ENCODE measurements around the gene RPTOR.
"Not testable (repeated sequence)": the region's sequence is repeated elsewhere in the genome, so short reads cannot be mapped to it uniquely, and the experiment has no call there.

DNA sequence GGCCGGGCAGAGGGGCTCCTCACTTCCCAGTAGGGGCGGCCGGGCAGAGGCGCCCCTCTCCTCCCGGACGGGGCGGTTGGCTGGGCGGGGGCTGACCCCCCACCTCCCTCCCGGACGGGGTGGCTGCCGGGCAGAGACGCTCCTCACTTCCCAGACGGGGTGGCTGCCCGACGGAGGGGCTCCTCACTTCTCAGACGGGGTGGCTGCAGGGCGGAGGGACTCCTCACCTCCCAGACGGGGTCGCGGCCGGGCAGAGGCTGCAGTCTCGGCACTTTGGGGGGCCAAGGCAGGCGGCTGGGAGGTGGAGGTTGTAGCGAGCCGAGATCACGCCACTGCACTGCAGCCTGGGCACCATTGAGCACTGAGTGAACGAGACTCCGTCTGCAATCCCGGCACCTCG, 7.3 kb upstream of the RPTOR start:
- TF ChIP-seq, protein P1, sequence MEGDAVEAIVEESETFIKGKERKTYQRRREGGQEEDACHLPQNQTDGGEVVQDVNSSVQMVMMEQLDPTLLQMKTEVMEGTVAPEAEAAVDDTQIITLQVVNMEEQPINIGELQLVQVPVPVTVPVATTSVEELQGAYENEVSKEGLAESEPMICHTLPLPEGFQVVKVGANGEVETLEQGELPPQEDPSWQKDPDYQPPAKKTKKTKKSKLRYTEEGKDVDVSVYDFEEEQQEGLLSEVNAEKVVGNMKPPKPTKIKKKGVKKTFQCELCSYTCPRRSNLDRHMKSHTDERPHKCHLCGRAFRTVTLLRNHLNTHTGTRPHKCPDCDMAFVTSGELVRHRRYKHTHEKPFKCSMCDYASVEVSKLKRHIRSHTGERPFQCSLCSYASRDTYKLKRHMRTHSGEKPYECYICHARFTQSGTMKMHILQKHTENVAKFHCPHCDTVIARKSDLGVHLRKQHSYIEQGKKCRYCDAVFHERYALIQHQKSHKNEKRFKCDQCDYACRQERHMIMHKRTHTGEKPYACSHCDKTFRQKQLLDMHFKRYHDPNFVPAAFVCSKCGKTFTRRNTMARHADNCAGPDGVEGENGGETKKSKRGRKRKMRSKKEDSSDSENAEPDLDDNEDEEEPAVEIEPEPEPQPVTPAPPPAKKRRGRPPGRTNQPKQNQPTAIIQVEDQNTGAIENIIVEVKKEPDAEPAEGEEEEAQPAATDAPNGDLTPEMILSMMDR (IDR thresholded peaks at IDR 0.05; ENCODE audit: low read depth, low read length) = not testable (repeated sequence)
- not testable (repeated sequence) for TF ChIP-seq EZH2phosphoT487 (IDR thresholded peaks at IDR 0.05; ENCODE audit: low read depth)
